Psoas muscle (tissue), 8 donors: Measurements from ENCODE around the gene SCRN2. TPM values are rescaled to one million over a fixed set of nuclear protein-coding genes. Genes with fewer than 3 reads are reported as not detected.
A peak's percentile ranks its signal among the peaks of the same experiment; 100 is the strongest.

Experiments used
- ATAC-seq, 4 donors: fragments of 200-7000 bp; cut with Tn5 transposase; one replicate each; pipeline ENCODE4 v1.9.1; 2020; ENCODE audit warnings: moderate library complexity in 3 of 4, mild to moderate bottlenecking in 2 of 4
- DNase-seq, 2 donors: peaks; one replicate each; pipeline ENCODE4 v3.0.0-alpha.2; 2020
- H3K27ac ChIP-seq: fragments of 200-600 bp; one replicate; pipeline ENCODE4 v1.8.0; 2022
- H3K27me3 ChIP-seq, 3 donors: fragments of 200-600 bp in 1 of 3; one replicate each; pipeline versions ENCODE4 v1.6.1 to v1.8.0; 2013 to 2022; ENCODE audit warnings: low read length in 2 of 3, mild to moderate bottlenecking in 2 of 3, moderate library complexity in 1 of 3; ENCODE audit not compliant: insufficient read depth in 3 of 3
- H3K36me3 ChIP-seq, 2 donors: fragments of 200-600 bp in 1 of 2; one replicate each; pipeline versions ENCODE4 v1.6.1 to v1.8.0; 2013 to 2022; ENCODE audit warnings: low read depth in 1 of 2, mild to moderate bottlenecking in 1 of 2, moderate library complexity in 1 of 2; ENCODE audit not compliant: insufficient read depth in 1 of 2
- H3K4me1 ChIP-seq: fragments of 200-600 bp; one replicate; pipeline ENCODE4 v1.8.0; 2022
- H3K4me3 ChIP-seq: fragments of 200-600 bp; one replicate; pipeline ENCODE4 v1.8.0; 2022; ENCODE audit warnings: mild to moderate bottlenecking
- H3K9me3 ChIP-seq: fragments of 200-600 bp; one replicate; pipeline ENCODE4 v1.8.0; 2022
- WGBS, 3 donors: extraction: QIAGEN DNeasy Blood & Tissue Kit; methylation state at CpG; one replicate each; pipeline versions ENCODE4 v1.1.6 to v1.1.7; 2013; 5-methylcytosine and 5-hydroxymethylcytosine counted together
- intact Hi-C, 2 donors: fragments of 100-400 bp; cut with DNase I; formaldehyde crosslinking; loops; one replicate each; pipeline versions ENCODE4 v1.11.0 to v1.14.2; 2022
- polyA plus RNA-seq, 3 donors: library from polyadenylated mRNA; stranded (reverse); fragments of 200-250 nt; gene quantifications; one replicate each; pipeline ENCODE4 v1.2.3, GENCODE V29; 2013
- total RNA-seq, 4 donors: library from RNA; stranded (reverse); fragmentation: NEBNext Ultra II Directional in 2 of 4; extraction: Animal tissue kit (Norgen Biotek cat#: 25700) in 2 of 4; gene quantifications; one replicate each; pipeline versions ENCODE4 v1.2.1 to v1.2.4, GENCODE V29; 2021 to 2023
- TF ChIP-seq, protein P1 (sequence below): fragments of 200-600 bp; IDR thresholded peaks from one replicate; pipeline ENCODE4 v1.8.0; 2022; ENCODE audit warnings: antibody characterized with exemption
- donor health status: healthy with polysubstance abuse.
- donor health status: DM: no; HTN: no; CAD: no; lungs with moderate emphysema.
- donor health status: Bipolar disorder and iron deficiency.
- donor health status: healthy.
- donor health status: DM: yes; HTN: yes; CAD: no.
- donor health status: DM: no; HTN: no; CAD: no.
- donor health status: DM: no; HTN: no; CAD: no.
- donor health status: DM: yes; HTN: yes; CAD: no.

Gene SCRN2
- total and polyA plus RNA-seq, 7 donors = 10.7 to 33.5 (median 17.3) TPM

DNA sequence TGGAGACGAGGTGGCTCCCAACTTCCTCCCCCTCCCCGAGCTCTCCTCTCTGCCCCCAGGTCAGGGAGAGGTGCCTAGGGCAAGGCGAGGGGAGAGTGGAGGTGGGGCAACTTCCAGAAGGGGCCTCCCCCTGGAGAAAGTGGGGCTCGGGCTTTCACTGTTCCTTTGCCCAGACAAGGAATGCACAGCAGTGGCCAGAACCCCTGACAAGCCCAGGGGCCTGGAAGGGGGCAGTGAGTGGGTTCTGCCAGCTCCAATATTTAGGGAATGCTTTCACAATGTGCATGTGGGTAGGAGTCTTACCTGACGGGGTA lies 43.3 kb upstream of the SCRN2 start:
- TF ChIP-seq, protein P1, sequence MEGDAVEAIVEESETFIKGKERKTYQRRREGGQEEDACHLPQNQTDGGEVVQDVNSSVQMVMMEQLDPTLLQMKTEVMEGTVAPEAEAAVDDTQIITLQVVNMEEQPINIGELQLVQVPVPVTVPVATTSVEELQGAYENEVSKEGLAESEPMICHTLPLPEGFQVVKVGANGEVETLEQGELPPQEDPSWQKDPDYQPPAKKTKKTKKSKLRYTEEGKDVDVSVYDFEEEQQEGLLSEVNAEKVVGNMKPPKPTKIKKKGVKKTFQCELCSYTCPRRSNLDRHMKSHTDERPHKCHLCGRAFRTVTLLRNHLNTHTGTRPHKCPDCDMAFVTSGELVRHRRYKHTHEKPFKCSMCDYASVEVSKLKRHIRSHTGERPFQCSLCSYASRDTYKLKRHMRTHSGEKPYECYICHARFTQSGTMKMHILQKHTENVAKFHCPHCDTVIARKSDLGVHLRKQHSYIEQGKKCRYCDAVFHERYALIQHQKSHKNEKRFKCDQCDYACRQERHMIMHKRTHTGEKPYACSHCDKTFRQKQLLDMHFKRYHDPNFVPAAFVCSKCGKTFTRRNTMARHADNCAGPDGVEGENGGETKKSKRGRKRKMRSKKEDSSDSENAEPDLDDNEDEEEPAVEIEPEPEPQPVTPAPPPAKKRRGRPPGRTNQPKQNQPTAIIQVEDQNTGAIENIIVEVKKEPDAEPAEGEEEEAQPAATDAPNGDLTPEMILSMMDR = no peak
- Histone ChIP-seq H3K27me3 (peaks cover 0 to 7% (median 0%) of the 10 kb centered on the region in 3 donors), H3K27ac (no peak overlapping the region), H3K36me3 (no peaks in the 10 kb centered on the region), H3K4me1 (no peaks in the 10 kb centered on the region), H3K9me3 (no peaks in the 10 kb centered on the region), H3K4me3 (no peak overlapping the region)
- intact Hi-C loops = no loop called here
- WGBS, 3 donors = 43 to 47% (median 47%) methylated on average over 4 to 5 of the region's 5 CpGs
- no peak for DNase-seq
- no peak for ATAC-seq

DNA sequence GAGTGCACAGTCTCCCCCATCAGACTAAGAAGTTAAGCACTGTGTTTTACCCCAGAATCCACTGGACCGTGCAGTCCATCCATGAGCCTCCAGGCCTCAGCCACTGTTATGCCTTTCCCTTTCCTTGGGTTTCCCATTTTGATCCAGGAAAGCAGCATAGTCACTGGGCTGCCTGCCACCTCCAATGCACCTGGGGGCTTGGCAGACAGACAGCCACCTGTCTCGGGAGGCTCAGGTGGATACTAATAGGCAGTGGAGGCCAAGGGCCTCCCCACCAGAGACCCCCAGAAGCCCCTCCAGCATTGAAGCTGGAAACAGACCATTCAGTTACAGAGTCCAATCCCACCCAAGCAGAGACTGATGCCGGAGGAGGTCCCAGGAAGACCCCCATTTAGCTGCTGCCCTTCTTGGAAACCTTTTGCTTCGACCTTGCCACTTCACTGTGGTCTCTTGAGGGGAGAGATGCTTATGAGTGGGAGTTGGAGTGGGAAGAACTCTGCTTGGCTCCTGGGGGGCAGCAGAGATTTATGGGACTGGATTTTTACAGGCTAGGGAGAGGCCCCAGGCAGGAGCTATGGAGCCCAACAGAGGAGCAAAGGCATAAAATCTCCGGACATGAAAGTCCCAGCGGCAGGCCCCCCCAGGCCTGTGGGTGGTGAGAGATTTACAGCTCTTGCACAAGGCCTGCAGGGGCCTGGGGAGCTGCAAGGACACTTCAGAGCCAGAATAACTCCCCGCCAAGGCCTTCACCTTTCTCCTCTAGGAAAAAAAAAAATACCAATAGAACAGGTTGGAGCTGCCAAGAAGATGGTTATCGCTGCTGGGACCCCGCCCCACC lies 42.7 kb upstream of the SCRN2 start:
- H3K36me3 ChIP-seq = no peaks in the 10 kb centered on the region
- no peak overlapping the region for H3K27ac ChIP-seq
- no peaks in the 10 kb centered on the region for H3K4me1 ChIP-seq
- no peak for ATAC-seq
- H3K4me3 ChIP-seq = no peak overlapping the region
- 58 to 70% (median 59%) methylated on average over 7 to 9 of the region's 9 CpGs for WGBS, 3 donors
- H3K9me3 ChIP-seq = no peaks in the 10 kb centered on the region
- H3K27me3 ChIP-seq = peaks cover 0 to 7% (median 0%) of the 10 kb centered on the region in 3 donors
- intact Hi-C loops = no loop called here
- TF ChIP-seq, protein P1 = no peak
- DNase-seq = no peak

DNA sequence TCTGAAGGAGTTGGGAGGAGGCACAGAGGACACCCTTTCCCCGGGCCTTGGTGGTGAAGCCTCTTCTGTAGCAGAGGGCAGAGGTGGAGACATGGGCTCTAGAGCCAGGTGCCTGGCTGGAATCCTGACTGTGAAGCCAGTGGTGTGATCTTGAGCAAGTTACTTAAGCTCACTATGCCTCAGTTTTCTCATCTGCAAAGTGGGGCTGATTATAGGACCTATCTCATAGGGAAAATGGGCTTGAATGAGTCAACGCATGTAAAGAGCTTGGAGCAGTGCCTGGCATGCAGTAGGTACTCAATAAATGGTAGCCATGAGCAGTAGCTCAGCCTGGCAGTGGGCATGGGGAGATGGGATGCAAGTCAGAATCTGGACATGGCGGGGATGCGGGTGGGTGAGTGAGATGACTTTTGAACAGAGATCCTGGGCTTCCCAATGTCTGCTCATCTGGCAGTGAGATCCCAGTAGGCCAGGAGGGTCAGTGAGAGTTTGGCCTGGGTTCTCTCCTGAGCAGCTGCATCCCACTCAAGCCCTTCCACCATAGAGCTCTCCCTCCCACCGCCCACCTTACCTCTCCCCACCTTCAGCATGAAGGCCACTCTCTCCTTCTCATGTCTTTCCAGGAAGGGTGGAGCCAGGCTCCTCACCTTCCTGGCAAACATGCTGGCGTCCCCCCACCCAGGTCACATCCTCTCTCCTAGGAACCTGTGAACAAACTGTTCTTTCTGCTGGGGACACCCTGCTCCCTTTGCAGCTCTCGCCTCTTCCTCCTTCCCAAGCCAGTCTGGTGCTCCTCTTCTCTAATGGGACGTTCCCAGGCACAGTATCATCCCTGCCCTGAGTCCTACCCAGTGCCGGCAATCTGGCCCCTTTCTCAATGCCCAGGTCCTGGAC lies 41.9 kb upstream of the SCRN2 start:
- Histone ChIP-seq H3K9me3 (no peaks in the 10 kb centered on the region), H3K4me3 (no peak overlapping the region), H3K27ac (no peak overlapping the region), H3K4me1 (no peaks in the 10 kb centered on the region), H3K27me3 (peaks cover 0 to 11% (median 0%) of the 10 kb centered on the region in 3 donors), H3K36me3 (no peaks in the 10 kb centered on the region)
- WGBS, 3 donors = 74 to 87% (median 81%) methylated on average over 9 of the region's 9 CpGs
- intact Hi-C loops = no loop called here
- ATAC-seq (peak in 1 of 4 donors; percentile 8), DNase-seq (no peak)
- TF ChIP-seq, protein P1 = no peak

DNA sequence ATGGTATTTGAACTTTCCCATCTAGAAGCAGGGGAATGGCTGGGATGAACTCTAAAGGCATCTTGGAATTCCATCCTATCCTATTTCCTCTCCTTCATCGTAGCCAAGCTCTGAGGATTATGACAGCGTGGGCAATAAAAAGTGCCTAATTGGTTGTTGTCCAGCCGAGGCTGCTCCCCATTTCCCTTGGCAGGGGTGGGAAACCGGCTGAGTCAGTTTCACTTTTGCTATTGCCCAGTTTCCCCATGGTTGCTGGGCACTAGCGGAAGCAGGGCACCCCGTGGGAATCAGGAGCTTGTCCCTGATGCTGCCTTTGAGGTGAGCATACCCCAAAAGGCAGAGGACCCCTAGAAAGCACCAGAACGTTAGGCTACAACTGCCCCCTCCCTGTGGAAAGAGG lies 41.2 kb upstream of the SCRN2 start:
- H3K4me3 ChIP-seq = peak overlapping the region; percentile 15
- no peak overlapping the region for H3K27ac ChIP-seq
- no peaks in the 10 kb centered on the region for H3K4me1 ChIP-seq
- TF ChIP-seq, protein P1 = no peak
- intact Hi-C loops = no loop called here
- 9 to 12% (median 11%) methylated on average over 7 of the region's 7 CpGs for WGBS, 3 donors
- DNase-seq (no peak), ATAC-seq (peak in 1 of 4 donors; percentile 27)
- peaks cover 0 to 16% (median 0%) of the 10 kb centered on the region in 3 donors for H3K27me3 ChIP-seq
- no peaks in the 10 kb centered on the region for H3K9me3 ChIP-seq
- no peaks in the 10 kb centered on the region for H3K36me3 ChIP-seq
